K562 (cell line): ENCODE measurements around the gene BRWD1. TPM values are rescaled to one million over a fixed set of nuclear protein-coding genes. Genes with fewer than 3 reads are reported as not detected.
A peak's percentile ranks its signal among the peaks of the same experiment; 100 is the strongest.

ENCODE experiments used
- ADNP ChIP-seq: fragments of 200-800 bp; sonication (Bioruptor generic); IDR thresholded peaks from 2 replicates; pipeline ENCODE4 v1.6.1; 2016; ENCODE audit warnings: missing genetic modification characterization, missing compliant biosample characterization
- ERF ChIP-seq: fragments of 450-650 bp; formaldehyde crosslinking; IDR thresholded peaks from 2 replicates; pipeline ENCODE4 v1.4.0; 2020; ENCODE audit warnings: mild to moderate bottlenecking, mixed read lengths
- FOSL1 ChIP-seq: fragments of 200-800 bp; sonication (Bioruptor generic); conservative IDR thresholded peaks from 2 replicates; pipeline ENCODE4 v1.6.1; 2016; ENCODE audit warnings: missing genetic modification characterization, missing compliant biosample characterization
- HEY1 ChIP-seq: fragments of 250-450 bp; sonication (Bioruptor Pico); IDR thresholded peaks from 2 replicates; pipeline ENCODE4 v1.5.0; 2020; ENCODE audit warnings: mild to moderate bottlenecking, moderate library complexity, borderline replicate concordance
- LCOR ChIP-seq: sonication (generic); formaldehyde crosslinking; IDR thresholded peaks from 2 replicates; pipeline ENCODE4 v1.8.0; 2022; ENCODE audit warnings: mild to moderate bottlenecking, missing genetic modification reagents
- MAFK ChIP-seq: IDR thresholded peaks from 2 replicates; pipeline ENCODE4 v1.6.1; 2011; ENCODE audit warnings: low read length, improper control_type of control experiment
- SUPT5H ChIP-seq: fragments of 450-650 bp; IDR thresholded peaks from 2 replicates; pipeline ENCODE4 v1.6.1; 2016
- TCF15 ChIP-seq: fragments of 250-450 bp; sonication (Bioruptor Pico); IDR thresholded peaks from 2 replicates; pipeline ENCODE4 v1.8.0; 2022; ENCODE audit warnings: moderate library complexity, mild to moderate bottlenecking, inconsistent platforms
- ZNF407 ChIP-seq: fragments of 450-650 bp; IDR thresholded peaks from 2 replicates; pipeline ENCODE4 v1.6.1; 2016; ENCODE audit warnings: low read depth
- ZNF609 ChIP-seq: sonication (generic); formaldehyde crosslinking; IDR thresholded peaks from 2 replicates; pipeline ENCODE4 v1.8.1; 2023; ENCODE audit warnings: missing genetic modification reagents, mild to moderate bottlenecking, borderline replicate concordance
- ZNF695 ChIP-seq: fragments of 450-650 bp; formaldehyde crosslinking; IDR thresholded peaks from 2 replicates; pipeline ENCODE4 v1.4.0; 2020; ENCODE audit warnings: mild to moderate bottlenecking, moderate library complexity
- polyA plus RNA-seq, 8 experiments: library from polyadenylated mRNA; depleted of rRNA in 4 of 8; stranded (reverse) in 5 of 8; unstranded in 3 of 8; fragments of >200 nt; fragmentation: Nextera tagmentation in 2 of 8; fragmentation: Illumina TruSeq in 1 of 8; extraction: Ambion mirVana in 2 of 8; extraction: Trizol in 1 of 8; gene quantifications; 2 replicates each; pipeline versions ENCODE4 v1.2.1 to v1.2.3, GENCODE V29; 2011 to 2014; ENCODE audit warnings: inconsistent platforms in 1 of 8, missing spikeins in 1 of 8
- total RNA-seq, 7 experiments: library from RNA; depleted of rRNA in 6 of 7; stranded (reverse); fragments of >200 nt in 6 of 7; fragmentation: Illumina TruSeq in 2 of 7; extraction: Trizol in 2 of 7; gene quantifications; 2 replicates each; pipeline versions ENCODE4 v1.2.1 to v1.2.3, GENCODE V29; 2011 to 2021; ENCODE audit warnings: low replicate concordance in 1 of 7

Gene BRWD1
- total and polyA plus RNA-seq, 9 of the 15 experiments (the other 6 are each of a cell fraction or from before 2014, with no cell fraction given) = 10.1 to 60.2 (median 34.1) TPM

DNA sequence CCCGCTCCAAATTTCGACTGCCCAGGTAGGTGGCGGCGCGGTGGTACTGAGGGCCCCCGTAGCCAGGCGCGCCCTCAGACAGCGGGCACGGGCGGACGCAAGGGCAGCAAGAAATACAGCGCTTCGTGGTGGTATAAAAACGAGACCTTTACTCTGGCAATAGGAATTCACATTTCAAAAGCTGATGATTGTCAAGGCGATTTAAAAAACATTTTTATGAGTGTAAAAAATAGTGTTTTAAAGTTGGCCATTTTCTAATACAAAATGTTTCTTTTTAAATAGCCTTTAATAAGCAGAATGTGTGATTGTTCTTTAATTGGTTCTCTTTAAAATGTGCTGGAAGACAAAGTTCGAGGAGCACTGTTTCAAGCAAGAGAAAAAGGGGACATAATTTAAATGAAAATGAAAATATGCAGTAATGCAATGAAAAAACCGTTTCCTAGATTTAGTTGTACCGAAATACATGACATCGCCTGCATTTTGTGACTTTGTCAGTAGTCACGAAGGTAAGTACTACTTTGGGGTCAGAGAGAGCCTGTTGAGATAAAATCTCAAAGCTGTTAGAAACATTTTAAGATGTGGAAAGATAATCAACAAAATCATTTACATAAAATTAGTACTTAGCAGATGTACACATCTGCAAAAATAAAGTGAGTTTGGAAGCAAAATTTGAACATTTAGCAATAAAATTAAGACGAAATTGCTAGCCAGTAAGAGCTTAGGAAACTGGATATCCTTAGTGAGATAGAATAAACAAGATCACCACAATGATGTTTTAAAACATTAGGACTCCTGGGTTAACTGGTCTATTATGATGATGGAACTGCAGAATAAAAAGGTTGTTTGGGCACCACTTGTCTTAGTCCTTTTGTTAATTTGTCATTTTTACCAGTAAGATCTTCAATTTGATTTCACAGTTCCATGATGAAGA, 129.1 kb downstream of the BRWD1 start (continued):
- TF ChIP-seq ZNF609 (CRISPR knock-in tag) = no peak
- no peak for TF ChIP-seq MAFK
- TF ChIP-seq LCOR = 0 out of 2 replicates have a peak, but pooled peaks have one; percentile 59
- no peak; the same call in 1 of the 2 replicates for TF ChIP-seq FOSL1 (tag)
- no peak for TF ChIP-seq ZNF695 (CRISPR knock-in tag)
- no peak for TF ChIP-seq HEY1
- 0 out of 2 replicates have a peak, but pooled peaks have one; percentile 10 for TF ChIP-seq ERF (CRISPR knock-in tag)
- 0 out of 2 replicates have a peak, but pooled peaks have one; percentile 54 for TF ChIP-seq SUPT5H
- TF ChIP-seq ZNF407 = no peak
- TF ChIP-seq ADNP (tag) = peak; percentile 22; the same call in 1 of the 2 replicates
- TF ChIP-seq TCF15 = no peak
